HepG2 (cell line): ENCODE measurements around the gene DPEP1. TPM values are rescaled to one million over a fixed set of nuclear protein-coding genes. Genes with fewer than 3 reads are reported as not detected.

Experiments used
- ATAC-seq: fragments of 200-7000 bp; cut with Tn5 transposase; 3 replicates; pipeline ENCODE4 v1.9.1; 2020; ENCODE audit warnings: mild to moderate bottlenecking, moderate library complexity
- BruUV-seq: library from RNA; stranded (reverse); fragments of 400-500 nt; replicated peaks from 2 replicates; lab custom pipeline; 2021; lab: Mats Ljungman, UMichigan
- CTCF ChIA-PET: fragments of 300-600 bp; formaldehyde crosslinking; extraction: SDS; loops from one replicate; lab custom pipeline; 2021; ENCODE audit warnings: low total read pairs, inconsistent platforms, low intra/inter-chr PET ratio; lab: Yijun Ruan, JAX
- POLR2A ChIA-PET: fragments of 350-600 bp; sonication (Branson Sonifier 250); formaldehyde crosslinking; loops from one replicate; lab custom pipeline; 2020; ENCODE audit warnings: antibody characterized with exemption, inconsistent platforms; lab: Yijun Ruan, JAX
- DNase-seq: peaks from one replicate; pipeline ENCODE4 v3.0.0-alpha.2; 2015; ENCODE audit warnings: low spot score
- FAIRE-seq: peaks from 3 replicates; lab custom pipeline; 2011; peaks lifted over from hg19 to GRCh38; lab: Jason Lieb, UNC
- H2AFZ ChIP-seq: one replicate; pipeline ENCODE4 v1.6.1; 2011; ENCODE audit warnings: low read length, inconsistent platforms
- H3K27ac ChIP-seq: fragments of 300-600 bp; 3 replicates; pipeline ENCODE4 v1.8.0; 2011; ENCODE audit warnings: mixed run types, mild to moderate bottlenecking, mixed read lengths, low read length, inconsistent platforms; ENCODE audit not compliant: insufficient read depth; ENCODE audit errors: extremely low read length
- H3K27me3 ChIP-seq, 2 experiments: fragments of 200-600 bp in 1 of 2; 2 replicates in 1 of 2; 3 replicates in 1 of 2; pipeline versions ENCODE4 v1.6.0 to v1.8.0; 2011; ENCODE audit warnings: low read length in 2 of 2, mild to moderate bottlenecking in 2 of 2, moderate library complexity in 2 of 2, inconsistent platforms in 1 of 2; ENCODE audit not compliant: insufficient read depth in 2 of 2, control insufficient read depth in 1 of 2
- H3K36me3 ChIP-seq, 2 experiments: fragments of 200-600 bp in 1 of 2; replicated peaks in 1 of 2; 2 replicates in 1 of 2; 3 replicates in 1 of 2; pipeline versions ENCODE4 v1.5.1 to v1.8.0; 2011; ENCODE audit warnings: low read length in 2 of 2, inconsistent platforms in 1 of 2; ENCODE audit not compliant: insufficient read depth in 2 of 2, control insufficient read depth in 1 of 2
- H3K4me1 ChIP-seq: 2 replicates; pipeline ENCODE4 v1.5.1; 2012; ENCODE audit warnings: low read length, inconsistent platforms; ENCODE audit not compliant: insufficient read depth
- H3K4me2 ChIP-seq: 2 replicates; pipeline ENCODE4 v1.6.0; 2011; ENCODE audit warnings: low read depth, low read length, inconsistent platforms
- H3K4me3 ChIP-seq, 3 experiments: fragments of 200-600 bp in 1 of 3; sonication (generic), shearing (Covaris generic) in 1 of 3; replicated peaks in 1 of 3; 2 replicates each; pipeline ENCODE4 v1.5.1; 2011 to 2016; ENCODE audit warnings: low read length in 3 of 3, inconsistent platforms in 2 of 3, low read depth in 2 of 3, mild to moderate bottlenecking in 2 of 3, control low read depth in 1 of 3, mixed read lengths in 1 of 3; ENCODE audit not compliant: insufficient read depth in 1 of 3
- H3K79me2 ChIP-seq: one replicate; pipeline ENCODE4 v1.6.1; 2011; ENCODE audit warnings: low read length, inconsistent platforms; ENCODE audit not compliant: insufficient read depth
- H3K9ac ChIP-seq: 2 replicates; pipeline ENCODE4 v1.6.0; 2011; ENCODE audit warnings: mild to moderate bottlenecking, low read depth, low read length, inconsistent platforms; ENCODE audit not compliant: insufficient read depth
- H3K9me3 ChIP-seq: 2 replicates; pipeline ENCODE4 v1.5.1; 2012; ENCODE audit warnings: mild to moderate bottlenecking, low read length
- H4K20me1 ChIP-seq: 2 replicates; pipeline ENCODE4 v1.6.0; 2011; ENCODE audit warnings: inconsistent platforms, mild to moderate bottlenecking, low read length, moderate library complexity; ENCODE audit not compliant: insufficient read depth
- AGO2 ChIP-seq: fragments of 200-400 bp; formaldehyde crosslinking; optimal IDR thresholded peaks from 2 replicates; pipeline ENCODE3; 2017; ENCODE audit warnings: mild to moderate bottlenecking, low read depth, low read length, moderate library complexity
- CTCF ChIP-seq: sonication (generic); formaldehyde crosslinking; IDR thresholded peaks from 2 replicates; pipeline ENCODE4 v1.5.0; 2020; ENCODE audit warnings: mild to moderate bottlenecking, missing genetic modification reagents, moderate library complexity
- GATAD1 ChIP-seq: IDR thresholded peaks from 2 replicates; pipeline ENCODE4 v1.6.1; 2016; ENCODE audit warnings: missing genetic modification reagents, missing compliant biosample characterization
- JUN ChIP-seq: sonication (generic); formaldehyde crosslinking; IDR thresholded peaks from 2 replicates; pipeline ENCODE4 v1.4.0; 2020; ENCODE audit warnings: mild to moderate bottlenecking, missing genetic modification reagents
- MATR3 ChIP-seq: sonication (generic); formaldehyde crosslinking; IDR thresholded peaks from 2 replicates; pipeline ENCODE4 v1.4.0; 2020; ENCODE audit warnings: missing genetic modification reagents
- MNT ChIP-seq: fragments of 450-650 bp; IDR thresholded peaks from 2 replicates; pipeline ENCODE4 v1.6.1; 2016
- RBFOX2 ChIP-seq: fragments of 200-400 bp; formaldehyde crosslinking; IDR thresholded peaks from 2 replicates; pipeline ENCODE4 v1.6.1; 2017; ENCODE audit warnings: low read depth, mild to moderate bottlenecking, low read length
- SRSF9 ChIP-seq: fragments of 200-400 bp; formaldehyde crosslinking; IDR thresholded peaks from 2 replicates; pipeline ENCODE4 v1.6.1; 2018; ENCODE audit warnings: borderline replicate concordance, mild to moderate bottlenecking, low read depth, low read length; ENCODE audit not compliant: insufficient read depth, poor library complexity, severe bottlenecking
- ZFP36L1 ChIP-seq: sonication (generic); formaldehyde crosslinking; IDR thresholded peaks from 2 replicates; pipeline ENCODE4 v1.8.0; 2022; ENCODE audit warnings: mild to moderate bottlenecking, missing genetic modification reagents, moderate library complexity
- ZNF577 ChIP-seq: sonication (generic); formaldehyde crosslinking; IDR thresholded peaks from 2 replicates; pipeline ENCODE4 v1.4.0; 2020; ENCODE audit warnings: mild to moderate bottlenecking, low read depth, missing genetic modification reagents, borderline replicate concordance
- ZNF670 ChIP-seq: sonication (generic); formaldehyde crosslinking; IDR thresholded peaks from 2 replicates; pipeline ENCODE4 v1.8.0; 2022; ENCODE audit warnings: mild to moderate bottlenecking, missing genetic modification reagents, borderline replicate concordance
- WGBS: methylation state at CpG from one replicate; pipeline ENCODE4 v1.1.6; 2017; ENCODE audit warnings: low lambda C conversion rate; 5-methylcytosine and 5-hydroxymethylcytosine counted together
- in situ Hi-C: cut with HindIII; loops from 2 replicates; pipeline ENCODE4 v1.10.0; 2017; ENCODE audit warnings: low pct_unique_long_range_greater_than_20kb; ENCODE audit not compliant: extremely low pct_ligation_motif_present
- intact Hi-C: fragments of 100-400 bp; cut with micrococcal nuclease; formaldehyde crosslinking; loops from one replicate; pipeline ENCODE4 v1.10.0; 2022; ENCODE audit not compliant: unreplicated experiment
- polyA plus RNA-seq, 8 experiments: library from polyadenylated mRNA; depleted of rRNA in 3 of 8; stranded (reverse) in 7 of 8; unstranded in 1 of 8; fragments of >200 nt; fragmentation: Illumina TruSeq in 4 of 8; extraction: Trizol in 4 of 8; gene quantifications; 2 replicates each; pipeline versions ENCODE4 v1.2.1 to v1.2.3, GENCODE V29; 2011 to 2016; ENCODE audit warnings: low read depth in 4 of 8, missing spikeins in 1 of 8, mixed read lengths in 1 of 8; ENCODE audit not compliant: insufficient read depth in 1 of 8
- total RNA-seq, 5 experiments: library from RNA; depleted of rRNA; stranded (reverse); fragments of >200 nt; fragmentation: Illumina TruSeq; extraction: Trizol; gene quantifications; 2 replicates each; pipeline ENCODE4 v1.2.3, GENCODE V29; 2016; ENCODE audit warnings: low read depth in 1 of 5
- TF ChIP-seq, protein P1 (sequence below): sonication (generic); formaldehyde crosslinking; IDR thresholded peaks from 2 replicates; pipeline ENCODE4 v1.5.0; 2020; ENCODE audit warnings: missing genetic modification reagents
- TF ChIP-seq, protein P2 (sequence below): sonication (generic); formaldehyde crosslinking; IDR thresholded peaks from 2 replicates; pipeline ENCODE4 v1.4.0; 2020; ENCODE audit warnings: mild to moderate bottlenecking, low read depth, missing genetic modification reagents

Gene DPEP1
- total and polyA plus RNA-seq, 2 of the 13 experiments (the other 11 are each of a cell fraction or from before 2014, with no cell fraction given), result 37.6 to 52.2 TPM

DNA sequence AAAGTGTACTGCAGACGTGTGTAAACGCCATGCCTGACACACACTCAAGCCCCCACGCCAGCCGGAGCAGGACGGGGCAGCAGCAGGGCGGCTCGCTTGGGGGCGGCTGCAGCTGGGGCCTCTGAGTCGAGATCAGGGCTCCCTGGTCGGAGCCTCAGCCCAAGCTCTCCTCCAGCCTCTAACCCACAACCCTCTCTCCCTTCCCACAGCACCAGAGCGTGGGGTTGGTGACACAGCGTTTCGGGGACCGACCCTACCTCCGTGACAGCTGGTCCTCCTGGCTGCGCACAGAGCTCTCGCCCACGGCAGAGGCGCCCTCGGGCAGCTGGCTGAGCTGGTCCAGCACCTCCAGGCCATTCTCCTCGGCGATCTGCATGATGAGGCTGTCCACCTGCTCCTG lies 32.8 kb downstream of the DPEP1 start:
- H3K4me3 ChIP-seq, result no peak overlapping the region
- no peak overlapping the region for H3K4me2 ChIP-seq
- no peak overlapping the region for H3K27ac ChIP-seq
- in situ Hi-C loops (no loop called here), intact Hi-C loops (no loop called here)
- FAIRE-seq (no peak), DNase-seq (no peak)
- H3K9ac ChIP-seq, result no peak overlapping the region
- WGBS, result 99% methylated on average over 22 of the region's 22 CpGs
- POLR2A ChIA-PET, result no interaction called here
- H2AFZ ChIP-seq, result no peak overlapping the region
- BruUV-seq, result TSS peak; percentile 19
- TF ChIP-seq RBFOX2, result peak; percentile 49; the same call in 1 of the 2 replicates
- peak; percentile 26 for TF ChIP-seq AGO2
- TF ChIP-seq, protein P1, sequence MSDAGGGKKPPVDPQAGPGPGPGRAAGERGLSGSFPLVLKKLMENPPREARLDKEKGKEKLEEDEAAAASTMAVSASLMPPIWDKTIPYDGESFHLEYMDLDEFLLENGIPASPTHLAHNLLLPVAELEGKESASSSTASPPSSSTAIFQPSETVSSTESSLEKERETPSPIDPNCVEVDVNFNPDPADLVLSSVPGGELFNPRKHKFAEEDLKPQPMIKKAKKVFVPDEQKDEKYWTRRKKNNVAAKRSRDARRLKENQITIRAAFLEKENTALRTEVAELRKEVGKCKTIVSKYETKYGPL, result no peak
- TF ChIP-seq MATR3, result no peak
- TF ChIP-seq, all 625 proteins: peak for 2
- Histone ChIP-seq H3K9me3 (no peaks in the 10 kb centered on the region), H3K79me2 (no peaks in the 10 kb centered on the region), H3K36me3 (peaks cover 24 to 32% of the 10 kb centered on the region in 2 experiments; a peak in 4 of 5 replicates), H3K27me3 (no peaks in the 10 kb centered on the region), H4K20me1 (no peaks in the 10 kb centered on the region), H3K4me1 (peaks cover 8% of the 10 kb centered on the region)
- no peak for ATAC-seq
- CTCF ChIA-PET, result no interaction called here

GRCh38 chr16:89646906-89647305 lies 33.5 kb downstream of the DPEP1 start:
- H3K36me3 ChIP-seq, result peaks cover 30 to 38% of the 10 kb centered on the region in 2 experiments; a peak in 4 of 5 replicates
- in situ Hi-C loops, result no loop called here
- H3K27ac ChIP-seq, result no peak overlapping the region
- H3K4me1 ChIP-seq, result peaks cover 2% of the 10 kb centered on the region
- no peaks in the 10 kb centered on the region for H3K79me2 ChIP-seq
- intact Hi-C loops, result no loop called here
- BruUV-seq, result no TSS peak
- CTCF ChIA-PET, result no interaction called here
- FAIRE-seq, result no peak
- no peak for DNase-seq
- no peaks in the 10 kb centered on the region for H4K20me1 ChIP-seq
- no peaks in the 10 kb centered on the region for H3K9me3 ChIP-seq
- H3K4me3 ChIP-seq, result no peak overlapping the region
- H3K4me2 ChIP-seq, result no peak overlapping the region
- WGBS, result 95% methylated on average over 12 of the region's 12 CpGs
- no peaks in the 10 kb centered on the region for H3K27me3 ChIP-seq
- ATAC-seq, result no peak
- H3K9ac ChIP-seq, result no peak overlapping the region
- POLR2A ChIA-PET, result no interaction called here
- no peak overlapping the region for H2AFZ ChIP-seq
- no peak for TF ChIP-seq GATAD1 (CRISPR knock-in tag)
- no peak for TF ChIP-seq SRSF9
- no peak for TF ChIP-seq ZNF577
- TF ChIP-seq, protein P2, sequence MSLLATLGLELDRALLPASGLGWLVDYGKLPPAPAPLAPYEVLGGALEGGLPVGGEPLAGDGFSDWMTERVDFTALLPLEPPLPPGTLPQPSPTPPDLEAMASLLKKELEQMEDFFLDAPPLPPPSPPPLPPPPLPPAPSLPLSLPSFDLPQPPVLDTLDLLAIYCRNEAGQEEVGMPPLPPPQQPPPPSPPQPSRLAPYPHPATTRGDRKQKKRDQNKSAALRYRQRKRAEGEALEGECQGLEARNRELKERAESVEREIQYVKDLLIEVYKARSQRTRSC (CRISPR knock-in tag), result no peak
- no peak for TF ChIP-seq ZNF670 (CRISPR knock-in tag)
- TF ChIP-seq JUN (CRISPR knock-in tag), result no peak
- TF ChIP-seq CTCF, result no peak
- no peak for TF ChIP-seq MNT
- no peak for TF ChIP-seq ZFP36L1 (CRISPR knock-in tag)
